IPS-18a (cell line): ENCODE results near the gene SLC25A15.
"Not testable (repeated sequence)": the region's sequence is repeated elsewhere in the genome, so short reads cannot be mapped to it uniquely, and the experiment has no call there.

Experiments used
- H3K27ac ChIP-seq: one replicate; pipeline ENCODE4 v1.5.1; 2013; ENCODE audit warnings: low read length
- H3K27me3 ChIP-seq: one replicate; pipeline ENCODE4 v1.6.1; 2013; ENCODE audit warnings: mild to moderate bottlenecking, low read length; ENCODE audit not compliant: control insufficient read depth, insufficient read depth
- H3K36me3 ChIP-seq: one replicate; pipeline ENCODE4 v1.6.1; 2013; ENCODE audit warnings: low read depth, low read length; ENCODE audit not compliant: control insufficient read depth
- H3K4me1 ChIP-seq: one replicate; pipeline ENCODE4 v1.6.1; 2013; ENCODE audit warnings: low read depth, low read length; ENCODE audit not compliant: control insufficient read depth
- H3K4me3 ChIP-seq: one replicate; pipeline ENCODE4 v1.5.1; 2013; ENCODE audit warnings: low read length
- H3K9ac ChIP-seq: one replicate; pipeline ENCODE4 v1.6.1; 2013; ENCODE audit warnings: mild to moderate bottlenecking, low read length, moderate library complexity
- H3K9me3 ChIP-seq: one replicate; pipeline ENCODE4 v1.6.1; 2013; ENCODE audit warnings: low read depth, low read length; ENCODE audit not compliant: control insufficient read depth

Gene SLC25A15

DNA sequence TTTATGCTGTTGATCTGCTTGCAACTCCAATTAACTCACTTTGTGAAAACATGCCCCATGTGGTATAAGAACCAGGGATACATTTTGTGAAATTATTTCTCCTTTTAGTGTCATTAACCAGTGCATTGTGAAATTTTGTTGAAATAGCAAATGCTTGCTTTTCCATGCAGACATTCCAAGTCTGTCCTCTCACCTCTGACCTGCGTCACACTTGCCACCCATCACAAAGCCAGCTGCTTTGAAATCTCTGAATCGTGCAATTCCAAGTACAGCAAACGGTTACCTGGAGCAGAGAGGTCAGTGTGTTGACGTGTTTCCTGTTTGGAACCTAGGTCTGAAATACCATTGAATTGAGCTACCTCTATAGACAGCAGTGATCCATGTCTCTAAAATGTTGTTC lies 4.9 kb upstream of the SLC25A15 start:
- no peak overlapping the region for H3K4me3 ChIP-seq
- H3K27me3 ChIP-seq, result no peaks in the 10 kb centered on the region
- no peaks in the 10 kb centered on the region for H3K36me3 ChIP-seq
- H3K9me3 ChIP-seq, result no peaks in the 10 kb centered on the region
- no peak overlapping the region for H3K27ac ChIP-seq
- H3K9ac ChIP-seq, result no peak overlapping the region
- H3K4me1 ChIP-seq, result no peaks in the 10 kb centered on the region

DNA sequence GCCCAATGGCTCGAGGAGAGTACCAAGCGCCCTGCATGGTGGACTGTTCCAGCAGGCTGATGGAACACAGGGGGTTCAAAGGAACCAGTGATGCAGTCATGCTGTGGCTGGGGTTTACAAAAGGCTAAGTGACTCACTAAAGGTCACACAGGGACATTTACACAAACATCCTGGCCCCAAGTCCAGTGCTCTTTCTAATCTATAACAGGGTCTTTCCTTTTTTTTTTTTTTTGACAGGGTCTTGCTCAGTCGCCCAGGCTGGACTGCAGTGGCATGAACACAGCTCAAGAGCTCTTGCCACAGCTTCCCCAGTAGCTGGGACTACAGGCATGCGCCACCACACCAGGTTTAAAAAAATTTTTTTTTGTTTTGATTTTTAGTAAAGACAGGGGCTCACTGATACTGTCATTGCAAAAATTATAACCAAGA lies 2.8 kb upstream of the SLC25A15 start:
- no peaks in the 10 kb centered on the region for H3K36me3 ChIP-seq
- H3K4me3 ChIP-seq, result no peak overlapping the region
- no peaks in the 10 kb centered on the region for H3K4me1 ChIP-seq
- no peaks in the 10 kb centered on the region for H3K9me3 ChIP-seq
- H3K9ac ChIP-seq, result no peak overlapping the region
- no peak overlapping the region for H3K27ac ChIP-seq
- no peaks in the 10 kb centered on the region for H3K27me3 ChIP-seq

DNA sequence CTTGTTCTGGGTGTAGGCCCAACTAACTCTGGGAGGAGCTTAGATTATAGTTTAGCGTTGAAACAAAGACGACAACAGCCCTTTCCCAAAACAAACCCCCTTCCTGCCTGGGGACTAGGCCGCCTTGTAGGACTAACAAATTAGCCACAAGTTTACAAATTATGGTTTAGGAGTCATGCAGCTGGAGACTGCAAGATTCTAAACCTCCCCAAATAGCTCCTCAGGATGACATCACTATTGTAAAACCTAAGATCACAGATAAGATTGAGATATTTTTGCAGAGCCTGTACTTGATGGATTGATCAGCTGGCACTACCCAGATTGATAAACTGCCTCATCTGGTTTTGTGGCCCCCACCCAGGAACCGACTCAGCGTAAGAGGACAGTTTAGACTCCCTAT lies 2.3 kb upstream of the SLC25A15 start:
- Histone ChIP-seq H3K4me1 (no peaks in the 10 kb centered on the region), H3K27me3 (no peaks in the 10 kb centered on the region), H3K27ac (no peak overlapping the region), H3K36me3 (no peaks in the 10 kb centered on the region), H3K9me3 (no peaks in the 10 kb centered on the region), H3K9ac (no peak overlapping the region), H3K4me3 (no peak overlapping the region)

DNA sequence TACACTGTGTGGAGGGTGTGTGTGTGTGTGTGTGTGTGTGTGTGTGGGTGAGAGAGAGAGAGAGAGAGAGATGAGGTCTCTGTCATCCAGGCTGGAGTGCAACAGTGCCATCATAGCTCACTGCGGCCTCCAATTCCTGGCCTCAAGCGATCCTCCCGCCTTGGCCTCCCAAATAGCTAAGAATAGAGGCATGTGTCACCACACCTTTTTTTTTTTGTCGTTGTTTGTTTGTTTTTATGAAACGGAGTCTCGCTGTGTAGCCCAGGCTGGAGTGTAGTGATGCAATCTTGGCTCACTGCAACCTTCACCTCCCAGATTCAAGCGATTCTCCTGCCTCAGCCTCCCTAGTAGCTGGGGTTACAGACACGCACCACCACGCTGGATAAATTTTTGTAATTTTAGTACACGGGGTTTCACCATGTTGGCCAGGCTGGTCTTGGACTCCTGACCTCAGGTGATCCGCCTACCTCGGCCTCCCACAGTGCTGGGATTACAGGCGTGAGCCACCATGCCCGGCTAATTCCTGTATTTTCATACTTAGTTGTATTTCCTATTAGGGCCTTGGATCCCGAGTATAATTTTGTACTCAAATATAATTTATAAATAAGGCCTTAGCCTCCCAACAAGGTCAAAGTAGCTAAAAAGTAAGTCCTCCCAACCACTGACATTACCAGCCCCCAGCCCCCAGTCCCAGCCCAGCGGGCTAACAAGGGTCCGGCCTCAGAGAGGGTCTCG lies 704 bp upstream of the SLC25A15 start:
- H3K4me1 ChIP-seq, H3K27ac ChIP-seq, H3K36me3 ChIP-seq, H3K27me3 ChIP-seq, H3K9me3 ChIP-seq: not testable (repeated sequence)
- Histone ChIP-seq H3K9ac (peak overlapping the region; percentile 72), H3K4me3 (peak overlapping the region; percentile 71)

DNA sequence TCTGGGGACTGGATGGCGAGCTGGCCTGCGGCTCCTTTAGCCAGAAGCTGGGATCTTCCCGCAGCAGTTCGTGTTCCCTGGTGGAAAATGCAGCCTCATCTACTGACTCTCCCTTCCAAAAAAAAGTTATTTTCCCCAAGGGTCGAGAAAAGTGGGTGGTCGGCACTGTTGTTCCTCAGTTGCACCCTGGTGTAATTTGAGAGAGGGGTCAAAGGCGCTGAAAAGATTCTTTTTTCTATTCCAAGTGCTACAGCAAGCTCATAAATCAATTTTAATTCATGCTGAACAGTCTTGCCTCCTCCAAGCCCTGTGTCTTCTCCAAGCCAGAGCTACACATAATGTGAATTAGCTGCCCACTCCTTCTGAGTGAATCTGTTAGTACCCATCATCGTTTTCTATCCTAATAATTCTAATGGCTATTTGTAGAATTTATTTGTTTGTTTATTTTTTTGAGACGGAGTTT lies 774 bp downstream of the SLC25A15 start:
- H3K4me3 ChIP-seq, result peak overlapping the region; percentile 71
- H3K9ac ChIP-seq, result peak overlapping the region; percentile 72
- H3K36me3 ChIP-seq, result peaks cover 11% of the 10 kb centered on the region
- no peaks in the 10 kb centered on the region for H3K9me3 ChIP-seq
- H3K4me1 ChIP-seq, result no peaks in the 10 kb centered on the region
- no peaks in the 10 kb centered on the region for H3K27me3 ChIP-seq
- no peak overlapping the region for H3K27ac ChIP-seq

DNA sequence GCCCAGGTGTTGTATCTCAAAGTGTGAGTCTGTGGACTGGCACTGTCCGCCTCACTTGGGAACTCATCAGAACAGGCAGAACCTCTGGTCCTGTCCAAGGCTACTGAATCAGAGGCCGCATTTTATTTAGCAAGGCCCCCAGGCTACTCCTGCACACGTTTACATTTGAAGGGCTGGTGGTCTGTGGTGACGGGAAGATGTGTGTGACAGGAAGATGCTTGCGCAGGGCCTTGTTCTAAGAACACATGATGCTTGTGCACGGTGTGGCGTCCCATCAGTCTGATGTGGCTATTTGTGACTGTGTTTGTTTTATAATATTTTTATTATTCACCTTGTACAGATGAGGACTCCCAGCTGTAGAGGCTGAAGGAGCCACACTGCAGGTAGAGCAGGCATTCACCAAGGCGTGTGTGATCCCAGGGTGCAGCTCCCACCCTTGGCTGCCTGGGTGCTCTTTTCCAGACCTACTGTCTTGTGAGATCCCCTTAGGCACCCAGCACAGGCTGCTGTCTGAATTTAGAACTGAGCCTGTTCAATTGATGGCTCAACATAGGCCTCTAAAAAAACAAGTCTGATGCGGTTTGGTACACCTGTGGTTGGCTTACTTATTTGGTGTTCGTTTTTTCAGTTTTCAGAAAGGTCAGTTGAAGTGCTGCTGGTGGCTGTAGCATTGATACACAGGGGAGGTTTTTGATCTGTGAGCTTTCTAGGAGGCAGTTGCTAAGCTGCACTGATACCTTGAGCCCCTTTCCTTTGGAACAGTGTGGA lies 3.1 kb downstream of the SLC25A15 start:
- H3K9me3 ChIP-seq, result no peaks in the 10 kb centered on the region
- no peak overlapping the region for H3K4me3 ChIP-seq
- no peak overlapping the region for H3K9ac ChIP-seq
- H3K27ac ChIP-seq, result no peak overlapping the region
- H3K27me3 ChIP-seq, result no peaks in the 10 kb centered on the region
- H3K36me3 ChIP-seq, result peaks cover 15% of the 10 kb centered on the region
- H3K4me1 ChIP-seq, result no peaks in the 10 kb centered on the region

DNA sequence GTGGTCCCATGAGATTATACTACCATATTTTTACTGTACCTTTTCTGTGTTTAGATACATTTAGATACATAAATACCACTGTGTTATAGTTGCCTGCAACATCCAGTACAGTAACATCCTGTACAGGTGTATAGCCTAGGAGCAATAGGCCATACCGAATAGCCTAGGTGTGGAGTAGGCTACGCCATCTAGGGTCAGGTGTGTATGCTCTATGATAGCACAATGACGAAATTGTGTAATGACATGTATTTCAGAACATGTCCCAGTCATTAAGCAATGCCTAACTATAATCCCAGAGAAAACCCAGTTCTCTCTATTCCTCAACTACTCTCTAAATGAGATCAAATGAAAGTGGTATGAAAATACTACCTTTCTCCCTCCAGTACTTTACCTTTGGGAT lies 3.9 kb downstream of the SLC25A15 start:
- H3K27me3 ChIP-seq, result no peaks in the 10 kb centered on the region
- no peak overlapping the region for H3K4me3 ChIP-seq
- peaks cover 15% of the 10 kb centered on the region for H3K36me3 ChIP-seq
- H3K9ac ChIP-seq, result no peak overlapping the region
- H3K9me3 ChIP-seq, result no peaks in the 10 kb centered on the region
- H3K27ac ChIP-seq, result no peak overlapping the region
- H3K4me1 ChIP-seq, result no peaks in the 10 kb centered on the region

DNA sequence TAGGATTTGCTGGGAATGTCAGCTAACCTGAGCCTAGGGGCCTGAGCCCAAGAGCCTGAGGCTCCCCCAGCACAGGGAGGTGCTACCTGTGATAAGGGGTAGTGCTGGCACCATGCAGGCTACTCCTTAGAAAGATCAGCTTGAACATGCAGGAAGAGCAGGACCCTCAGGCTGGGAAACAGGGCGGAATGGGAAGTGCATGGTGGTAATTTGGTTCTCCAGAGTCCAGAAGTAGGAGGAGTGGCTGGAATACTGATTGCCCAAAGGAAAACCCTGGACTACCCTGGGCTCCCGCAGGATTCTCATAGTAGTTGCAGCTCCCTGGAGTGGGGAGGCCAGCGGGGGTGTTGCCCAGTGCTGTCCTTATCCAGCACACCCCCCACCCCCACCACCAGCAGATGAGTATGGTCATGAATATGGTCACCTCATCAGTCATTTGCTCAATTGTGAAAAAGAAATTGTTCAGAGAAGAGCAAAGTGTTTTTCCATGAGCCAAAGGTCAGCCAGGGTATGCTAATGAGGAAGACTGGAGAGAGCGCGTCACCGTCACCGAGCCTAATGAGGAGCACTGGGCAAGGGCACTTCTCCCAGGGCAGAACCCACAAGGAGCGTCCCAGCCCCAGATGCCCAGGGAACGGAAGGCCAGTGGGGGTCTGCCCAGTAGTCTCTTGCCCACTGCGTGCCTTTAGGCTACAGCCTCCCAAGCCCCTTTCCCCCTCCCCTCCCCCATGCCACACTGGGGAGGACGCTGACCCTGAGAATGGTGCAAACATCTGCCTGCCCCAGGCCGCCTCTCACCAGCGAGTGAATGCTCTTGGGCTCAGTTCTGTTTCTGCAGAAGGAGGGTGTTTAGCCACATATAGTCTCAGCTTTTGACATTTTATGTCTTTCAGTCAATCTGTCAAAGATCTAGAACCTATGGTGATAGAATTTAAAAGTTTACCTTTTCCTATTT lies 5.3 kb downstream of the SLC25A15 start:
- Histone ChIP-seq H3K36me3 (peaks cover 29% of the 10 kb centered on the region), H3K9me3 (no peaks in the 10 kb centered on the region), H3K27ac (no peak overlapping the region), H3K4me3 (no peak overlapping the region), H3K27me3 (no peaks in the 10 kb centered on the region), H3K4me1 (no peaks in the 10 kb centered on the region), H3K9ac (no peak overlapping the region)

DNA sequence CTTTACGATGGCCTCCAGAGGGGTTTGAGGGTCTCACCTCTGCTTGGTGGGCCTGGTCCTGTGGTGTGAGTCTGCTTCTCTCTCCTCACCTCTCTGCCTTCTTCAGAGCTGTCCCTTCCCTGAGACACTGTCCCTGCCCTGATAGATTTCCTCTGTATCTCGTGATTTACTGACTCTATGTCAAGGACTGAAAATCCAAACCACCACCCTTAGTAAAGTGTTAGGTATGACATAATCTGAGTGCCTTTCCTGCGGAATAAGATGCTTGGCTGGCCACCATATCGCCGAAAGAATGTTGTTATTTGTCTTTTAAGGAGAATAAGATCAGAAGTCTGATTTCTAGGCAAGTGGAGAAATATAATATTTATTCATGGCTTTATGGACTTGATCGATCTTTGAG lies 7.2 kb downstream of the SLC25A15 start:
- Histone ChIP-seq H3K4me3 (no peak overlapping the region), H3K9me3 (no peaks in the 10 kb centered on the region), H3K36me3 (peaks cover 38% of the 10 kb centered on the region), H3K27ac (no peak overlapping the region), H3K4me1 (no peaks in the 10 kb centered on the region), H3K27me3 (no peaks in the 10 kb centered on the region), H3K9ac (no peak overlapping the region)

DNA sequence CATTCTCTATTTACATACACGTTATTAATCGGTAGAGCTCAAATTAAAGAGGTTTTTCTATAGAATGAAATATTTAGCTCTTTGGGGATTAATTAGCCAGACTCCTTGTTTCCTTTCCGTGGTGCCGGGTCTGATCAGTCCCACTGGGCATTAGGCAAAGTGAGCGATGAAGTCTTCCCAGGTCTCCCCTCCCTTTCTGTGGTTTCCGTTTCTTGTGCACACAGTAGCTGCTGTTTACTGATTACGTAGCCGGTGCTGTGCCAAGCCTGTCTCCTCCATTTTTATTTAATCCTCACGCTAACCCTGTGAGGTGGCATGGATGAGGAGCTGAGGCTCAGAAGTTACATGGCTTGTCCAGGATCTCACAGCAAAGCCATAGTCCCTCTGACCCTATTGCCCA lies 9.0 kb downstream of the SLC25A15 start:
- no peak overlapping the region for H3K9ac ChIP-seq
- no peaks in the 10 kb centered on the region for H3K4me1 ChIP-seq
- no peak overlapping the region for H3K27ac ChIP-seq
- H3K4me3 ChIP-seq, result no peak overlapping the region
- H3K27me3 ChIP-seq, result no peaks in the 10 kb centered on the region
- peaks cover 43% of the 10 kb centered on the region for H3K36me3 ChIP-seq
- no peaks in the 10 kb centered on the region for H3K9me3 ChIP-seq

DNA sequence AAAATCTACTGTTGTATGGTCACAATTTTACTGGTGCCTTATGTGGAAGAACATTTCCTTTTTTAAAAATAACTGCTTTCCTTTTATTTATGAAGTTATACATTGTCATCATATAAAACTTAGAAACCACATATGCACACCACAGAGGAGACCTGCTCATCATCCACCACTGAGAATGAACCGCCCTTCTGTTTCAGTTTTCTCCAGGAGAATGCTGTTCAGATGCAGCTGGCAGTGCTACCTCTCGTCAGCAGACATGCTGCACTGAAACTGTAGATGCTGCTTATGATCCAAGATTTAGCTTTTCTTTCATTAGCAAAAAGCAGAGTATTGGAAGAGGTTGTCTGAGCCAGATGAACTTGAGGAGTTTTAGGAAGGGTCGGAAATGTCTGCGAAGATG lies 10.1 kb downstream of the SLC25A15 start:
- Histone ChIP-seq H3K4me1 (no peaks in the 10 kb centered on the region), H3K27me3 (no peaks in the 10 kb centered on the region), H3K9me3 (no peaks in the 10 kb centered on the region), H3K36me3 (peaks cover 42% of the 10 kb centered on the region), H3K27ac (no peak overlapping the region), H3K9ac (no peak overlapping the region), H3K4me3 (no peak overlapping the region)
